Vagina (tissue), 2 donors: ENCODE results near the gene STK10.

ENCODE experiments used
- POLR2A ChIP-seq, 2 donors: fragments of 450-650 bp; IDR thresholded peaks; one replicate each; pipeline ENCODE4 v1.6.1; 2017; ENCODE audit warnings: antibody characterized with exemption in 2 of 2, mild to moderate bottlenecking in 2 of 2, moderate library complexity in 2 of 2
- POLR2AphosphoS5 ChIP-seq, 2 donors: sonication (generic); formaldehyde crosslinking; IDR thresholded peaks; one replicate each; pipeline ENCODE4 v1.9.0; 2017; ENCODE audit warnings: antibody characterized with exemption in 2 of 2, mild to moderate bottlenecking in 2 of 2, low read depth in 1 of 2; ENCODE audit not compliant: insufficient read depth in 1 of 2
- TF ChIP-seq, protein P1 (sequence below), 3 experiments: fragments of 450-650 bp in 2 of 3; fragments of 200-600 bp in 1 of 3; sonication (generic) in 1 of 3; IDR thresholded peaks; one replicate each; pipeline ENCODE4 v1.5.1; 2017 to 2019; ENCODE audit warnings: antibody characterized with exemption in 3 of 3, mild to moderate bottlenecking in 2 of 3, moderate library complexity in 2 of 3

DNA sequence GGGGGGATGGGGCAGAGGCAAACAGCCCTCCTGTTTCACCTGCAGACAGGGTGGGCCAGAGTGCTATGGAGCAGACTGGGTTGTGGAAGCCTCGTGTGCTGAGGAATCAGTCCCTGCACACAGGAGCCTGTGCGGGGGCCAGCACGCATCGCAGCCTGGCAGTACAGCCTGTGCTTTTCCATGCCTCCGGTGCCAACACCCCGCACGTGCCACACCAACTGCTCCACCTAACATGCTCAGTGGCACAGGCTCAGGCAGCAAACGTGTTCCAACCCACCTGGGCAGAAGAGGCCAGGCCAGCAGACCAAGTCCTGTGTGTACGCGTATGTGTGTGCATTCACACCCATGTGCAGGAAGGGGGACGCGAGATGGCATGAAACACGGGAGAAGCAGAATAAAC is 144.2 kb downstream of the STK10 start:
- no peak for TF ChIP-seq POLR2A (IDR thresholded peaks at IDR 0.05)
- no peak for TF ChIP-seq POLR2AphosphoS5 (IDR thresholded peaks at IDR 0.05; ENCODE audit: insufficient read depth in 1 of 2, low read depth in 1 of 2)
- TF ChIP-seq, protein P1, sequence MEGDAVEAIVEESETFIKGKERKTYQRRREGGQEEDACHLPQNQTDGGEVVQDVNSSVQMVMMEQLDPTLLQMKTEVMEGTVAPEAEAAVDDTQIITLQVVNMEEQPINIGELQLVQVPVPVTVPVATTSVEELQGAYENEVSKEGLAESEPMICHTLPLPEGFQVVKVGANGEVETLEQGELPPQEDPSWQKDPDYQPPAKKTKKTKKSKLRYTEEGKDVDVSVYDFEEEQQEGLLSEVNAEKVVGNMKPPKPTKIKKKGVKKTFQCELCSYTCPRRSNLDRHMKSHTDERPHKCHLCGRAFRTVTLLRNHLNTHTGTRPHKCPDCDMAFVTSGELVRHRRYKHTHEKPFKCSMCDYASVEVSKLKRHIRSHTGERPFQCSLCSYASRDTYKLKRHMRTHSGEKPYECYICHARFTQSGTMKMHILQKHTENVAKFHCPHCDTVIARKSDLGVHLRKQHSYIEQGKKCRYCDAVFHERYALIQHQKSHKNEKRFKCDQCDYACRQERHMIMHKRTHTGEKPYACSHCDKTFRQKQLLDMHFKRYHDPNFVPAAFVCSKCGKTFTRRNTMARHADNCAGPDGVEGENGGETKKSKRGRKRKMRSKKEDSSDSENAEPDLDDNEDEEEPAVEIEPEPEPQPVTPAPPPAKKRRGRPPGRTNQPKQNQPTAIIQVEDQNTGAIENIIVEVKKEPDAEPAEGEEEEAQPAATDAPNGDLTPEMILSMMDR (IDR thresholded peaks at IDR 0.05): no peak
